Endothelial cell of umbilical vein (primary cell): ENCODE results near the gene PLLP. TPM values are rescaled to one million over a fixed set of nuclear protein-coding genes. Genes with fewer than 3 reads are reported as not detected.

Experiments
- BruUV-seq: library from RNA; stranded (reverse); fragments of 400-500 nt; replicated peaks from 2 replicates; lab custom pipeline; 2021; lab: Mats Ljungman, UMichigan
- CTCF ChIA-PET: fragments of 300-600, 350-600 bp; sonication (Branson Sonifier 250); formaldehyde crosslinking; loops from one replicate; lab custom pipeline; 2021; ENCODE audit warnings: antibody characterized with exemption, inconsistent platforms; lab: Charles Lee
- POLR2A ChIA-PET: fragments of 300-600, 350-600 bp; sonication (Branson Sonifier 250); formaldehyde crosslinking; loops from one replicate; lab custom pipeline; 2021; ENCODE audit warnings: antibody characterized with exemption, inconsistent platforms; lab: Charles Lee
- DNase-seq: peaks from one replicate; pipeline ENCODE4 v3.0.0-alpha.2; 2011; ENCODE audit warnings: low read depth, low spot score
- FAIRE-seq: peaks from 2 replicates; lab custom pipeline; 2011; peaks lifted over from hg19 to GRCh38; lab: Jason Lieb, UNC
- H2AFZ ChIP-seq: 2 replicates; pipeline ENCODE4 v1.6.0; 2012; ENCODE audit warnings: low read depth, low read length, control low read depth, inconsistent platforms
- H3K27ac ChIP-seq: 2 replicates; pipeline ENCODE4 v1.5.1; 2011; ENCODE audit warnings: low read depth, mild to moderate bottlenecking, control low read depth, low read length, moderate library complexity; ENCODE audit not compliant: insufficient read depth
- H3K27me3 ChIP-seq, 2 experiments: 2 replicates each; pipeline versions ENCODE4 v1.6.0 to v1.6.1; 2011; ENCODE audit warnings: low read length in 2 of 2, mixed read lengths in 1 of 2; ENCODE audit not compliant: control insufficient read depth in 2 of 2, insufficient read depth in 2 of 2
- H3K36me3 ChIP-seq, 2 experiments: 2 replicates in 1 of 2; 3 replicates in 1 of 2; pipeline ENCODE4 v1.5.1; 2011; ENCODE audit warnings: low read length in 2 of 2, mild to moderate bottlenecking in 1 of 2, moderate library complexity in 1 of 2; ENCODE audit not compliant: control insufficient read depth in 2 of 2, insufficient read depth in 2 of 2; ENCODE audit errors: extremely low read depth in 1 of 2
- H3K4me1 ChIP-seq: 3 replicates; pipeline ENCODE4 v1.5.1; 2011; ENCODE audit warnings: mild to moderate bottlenecking, low read length; ENCODE audit not compliant: control insufficient read depth, insufficient read depth; ENCODE audit errors: extremely low read depth
- H3K4me2 ChIP-seq: 2 replicates; pipeline ENCODE4 v1.6.1; 2011; ENCODE audit warnings: low read length, control low read depth, mixed read lengths; ENCODE audit not compliant: insufficient read depth
- H3K4me3 ChIP-seq, 3 experiments: fragments of 200-600 bp in 1 of 3; sonication (generic), shearing (Covaris generic) in 1 of 3; replicated peaks in 1 of 3; 2 replicates each; pipeline ENCODE4 v1.5.1; 2011 to 2016; ENCODE audit warnings: control low read depth in 3 of 3, low read length in 3 of 3, mild to moderate bottlenecking in 2 of 3, inconsistent platforms in 1 of 3, low read depth in 1 of 3, moderate library complexity in 1 of 3; ENCODE audit not compliant: insufficient read depth in 1 of 3
- H3K79me2 ChIP-seq: 2 replicates; pipeline ENCODE4 v1.6.0; 2012; ENCODE audit warnings: low read length, inconsistent platforms; ENCODE audit not compliant: control insufficient read depth, insufficient read depth
- H3K9ac ChIP-seq: replicated peaks from 2 replicates; pipeline ENCODE3; 2011; ENCODE audit warnings: low read length, control low read depth; ENCODE audit not compliant: insufficient read depth; ENCODE audit errors: extremely low read depth
- H3K9me1 ChIP-seq: replicated peaks from 3 replicates; pipeline ENCODE4 v1.6.0; 2011; ENCODE audit warnings: mild to moderate bottlenecking, low read length; ENCODE audit not compliant: control insufficient read depth, insufficient read depth; ENCODE audit errors: extremely low read depth
- H3K9me3 ChIP-seq: replicated peaks from 2 replicates; pipeline ENCODE4 v1.5.1; 2012; ENCODE audit warnings: low read length, inconsistent platforms; ENCODE audit not compliant: control insufficient read depth, insufficient read depth
- H4K20me1 ChIP-seq: replicated peaks from 2 replicates; pipeline ENCODE3; 2011; ENCODE audit warnings: mild to moderate bottlenecking, low read length; ENCODE audit not compliant: control insufficient read depth, insufficient read depth; ENCODE audit errors: extremely low read depth
- CTCF ChIP-seq, 2 donors: IDR thresholded peaks; 1 replicate in 1 of 2; 2 replicates in 1 of 2; pipeline ENCODE4 v1.5.1; 2011; ENCODE audit warnings: low read length in 2 of 2, mild to moderate bottlenecking in 2 of 2, moderate library complexity in 2 of 2, control low read depth in 1 of 2, inconsistent platforms in 1 of 2, low read depth in 1 of 2; ENCODE audit not compliant: insufficient read depth in 1 of 2; ENCODE audit errors: extremely low read depth in 1 of 2
- EZH2 ChIP-seq: IDR thresholded peaks from 2 replicates; pipeline ENCODE4 v1.6.1; 2012; ENCODE audit warnings: borderline replicate concordance, low read depth, mild to moderate bottlenecking, moderate library complexity, low read length, inconsistent platforms; ENCODE audit not compliant: severe bottlenecking
- FOS ChIP-seq: IDR thresholded peaks from 2 replicates; pipeline ENCODE4 v1.6.1; 2011; ENCODE audit warnings: mild to moderate bottlenecking, low read length, moderate library complexity, borderline replicate concordance; ENCODE audit not compliant: insufficient read depth
- GATA2 ChIP-seq: IDR thresholded peaks from 2 replicates; pipeline ENCODE4 v1.7.0; 2011; ENCODE audit warnings: low read depth, mild to moderate bottlenecking, moderate library complexity, mixed read lengths, low read length; ENCODE audit not compliant: insufficient read length, insufficient read depth
- JUN ChIP-seq: IDR thresholded peaks from 2 replicates; pipeline ENCODE4 v1.6.1; 2011; ENCODE audit warnings: borderline replicate concordance, low read depth; ENCODE audit not compliant: insufficient read length, insufficient read depth
- MAX ChIP-seq: IDR thresholded peaks from 2 replicates; pipeline ENCODE4 v1.6.1; 2011; ENCODE audit not compliant: insufficient read depth, insufficient read length
- MYC ChIP-seq: IDR thresholded peaks from one replicate; pipeline ENCODE4 v1.6.1; 2011; ENCODE audit warnings: mild to moderate bottlenecking, low read depth, low read length
- POLR2A ChIP-seq: IDR thresholded peaks from 2 replicates; pipeline ENCODE4 v1.6.1; 2012; ENCODE audit warnings: low read depth, mild to moderate bottlenecking, control low read depth, low read length
- POLR2AphosphoS5 ChIP-seq: IDR thresholded peaks from 2 replicates; pipeline ENCODE4 v1.6.1; 2012; ENCODE audit warnings: low read depth, mild to moderate bottlenecking, control low read depth, low read length, moderate library complexity; ENCODE audit not compliant: insufficient read depth
- dilution Hi-C: fragments of 300-500 bp; cut with MboI; formaldehyde crosslinking; loops from one replicate; pipeline ENCODE4 v1.15.0; 2019; ENCODE audit warnings: low sequenced_read_pairs; ENCODE audit not compliant: extremely low pct_ligation_motif_present
- intact Hi-C: fragments of 100-400 bp; cut with micrococcal nuclease; formaldehyde crosslinking; loops from one replicate; pipeline ENCODE4 v1.10.0; 2022
- polyA plus RNA-seq, 4 experiments: library from polyadenylated mRNA; depleted of rRNA in 3 of 4; stranded (reverse) in 3 of 4; unstranded in 1 of 4; fragments of >200 nt; gene quantifications; 2 replicates each; pipeline versions ENCODE4 v1.2.1 to v1.2.3, GENCODE V29; 2011 to 2012; ENCODE audit warnings: missing spikeins in 1 of 4
- total RNA-seq: library from RNA; stranded (reverse); gene quantifications from 2 replicates; pipeline ENCODE4 v1.2.3, GENCODE V29; 2021

Gene PLLP
- total and polyA plus RNA-seq, 2 donors (not counting 3 experiments of a cell fraction or from before 2014, with no cell fraction given), result 4.4 to 14.4 TPM

GRCh38 chr16:57308041-57308440, 23.6 kb upstream of the PLLP start:
- BruUV-seq, result no TSS peak
- TF ChIP-seq FOS, result no peak
- TF ChIP-seq POLR2AphosphoS5, result no peak
- no peak for TF ChIP-seq GATA2
- no peak for TF ChIP-seq CTCF (IDR thresholded peaks at IDR 0.05; ENCODE audit: extremely low read depth in 1 of 2, insufficient read depth in 1 of 2, low read depth in 1 of 2, low read length in 2 of 2)
- no peak for TF ChIP-seq POLR2A
- no peak for TF ChIP-seq EZH2
- TF ChIP-seq MYC, result no peak
- TF ChIP-seq MAX, result no peak
- no peak for TF ChIP-seq JUN
- CTCF ChIA-PET, result interaction anchor here (1.4 to 15.9 kb wide), 3 partner anchors 8 to 212 kb away, joined by 4 to 507 read pairs (median 6); no protein-coding TSS in a partner anchor
- no peaks in the 10 kb centered on the region for H3K9me1 ChIP-seq
- H3K27ac ChIP-seq, result no peak overlapping the region
- POLR2A ChIA-PET, result no interaction called here
- FAIRE-seq (no peak), DNase-seq (no peak)
- intact Hi-C loops (no loop called here), dilution Hi-C loops (loop anchor here (25.0 kb wide), 1 partner anchor 104 kb away; the partner anchor contains the start of gene CCL17)
- peaks cover 6% of the 10 kb centered on the region for H3K4me1 ChIP-seq
- no peaks in the 10 kb centered on the region for H4K20me1 ChIP-seq
- no peaks in the 10 kb centered on the region for H3K9me3 ChIP-seq
- no peaks in the 10 kb centered on the region for H3K79me2 ChIP-seq
- H3K27me3 ChIP-seq, result no peaks in the 10 kb centered on the region
- no peak overlapping the region for H3K4me3 ChIP-seq
- no peak overlapping the region for H2AFZ ChIP-seq
- H3K36me3 ChIP-seq, result no peaks in the 10 kb centered on the region
- no peak overlapping the region for H3K4me2 ChIP-seq
- no peak overlapping the region for H3K9ac ChIP-seq
